ENCODE data around the gene KCTD2.

- TF ChIP-seq CTCF (IDR thresholded peaks at IDR 0.05) = no peak
- TF ChIP-seq POLR2A (IDR thresholded peaks at IDR 0.05) = no peak
These were observed 33.9 kb upstream of the KCTD2 start for GRCh38 chr17:75013092-75013559.

Data from stomach (tissue), 4 donors.